Measurements from ENCODE around the gene MACROD2.

DNA sequence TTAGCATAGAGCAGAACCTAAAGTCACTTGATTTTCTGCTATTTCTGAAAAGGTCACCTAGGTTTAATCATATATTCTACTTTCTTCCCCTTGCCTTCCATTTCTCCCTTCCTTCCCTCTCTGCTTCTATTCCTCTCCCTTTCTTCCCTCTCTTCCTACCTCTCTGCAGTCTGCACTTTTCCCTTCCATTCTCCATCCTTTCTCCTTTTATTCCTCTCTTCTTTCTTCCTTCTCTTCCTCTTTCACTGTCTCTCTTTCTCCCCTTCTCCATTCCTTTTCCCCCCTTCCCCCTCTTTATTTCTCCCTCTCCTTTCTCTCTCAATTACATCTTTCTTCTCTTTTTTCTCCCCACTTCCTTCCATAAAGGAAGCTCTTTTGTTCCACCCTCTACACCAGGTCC lies 1391.9 kb downstream of the MACROD2 start:
- TF ChIP-seq, protein P1, sequence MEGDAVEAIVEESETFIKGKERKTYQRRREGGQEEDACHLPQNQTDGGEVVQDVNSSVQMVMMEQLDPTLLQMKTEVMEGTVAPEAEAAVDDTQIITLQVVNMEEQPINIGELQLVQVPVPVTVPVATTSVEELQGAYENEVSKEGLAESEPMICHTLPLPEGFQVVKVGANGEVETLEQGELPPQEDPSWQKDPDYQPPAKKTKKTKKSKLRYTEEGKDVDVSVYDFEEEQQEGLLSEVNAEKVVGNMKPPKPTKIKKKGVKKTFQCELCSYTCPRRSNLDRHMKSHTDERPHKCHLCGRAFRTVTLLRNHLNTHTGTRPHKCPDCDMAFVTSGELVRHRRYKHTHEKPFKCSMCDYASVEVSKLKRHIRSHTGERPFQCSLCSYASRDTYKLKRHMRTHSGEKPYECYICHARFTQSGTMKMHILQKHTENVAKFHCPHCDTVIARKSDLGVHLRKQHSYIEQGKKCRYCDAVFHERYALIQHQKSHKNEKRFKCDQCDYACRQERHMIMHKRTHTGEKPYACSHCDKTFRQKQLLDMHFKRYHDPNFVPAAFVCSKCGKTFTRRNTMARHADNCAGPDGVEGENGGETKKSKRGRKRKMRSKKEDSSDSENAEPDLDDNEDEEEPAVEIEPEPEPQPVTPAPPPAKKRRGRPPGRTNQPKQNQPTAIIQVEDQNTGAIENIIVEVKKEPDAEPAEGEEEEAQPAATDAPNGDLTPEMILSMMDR (IDR thresholded peaks at IDR 0.05) = no peak
- TF ChIP-seq ZFX (IDR thresholded peaks at IDR 0.05; ENCODE audit: borderline replicate concordance) = no peak
